Limb (tissue), 2 donors: ENCODE results near the gene SYDE1.
A peak's percentile ranks its signal among the peaks of the same experiment; 100 is the strongest.

Source experiments
- DNase-seq, 2 donors: peaks; one replicate each; pipeline ENCODE4 v3.0.0-alpha.2; 2016; ENCODE audit errors: extremely low spot score in 2 of 2

Gene SYDE1

GRCh38 chr19:15124572-15125231 lies 17.5 kb downstream of the SYDE1 start:
- no peak for DNase-seq

- DNase-seq: peak; percentile 96 to 98
Observed at GRCh38 chr19:15125232-15126067, 18.2 kb downstream of the SYDE1 start.

GRCh38 chr19:15126131-15126910 lies 19.1 kb downstream of the SYDE1 start:
- DNase-seq: peak in 1 of 2 donors; percentile 4

GRCh38 chr19:15128162-15128770 lies 21.1 kb downstream of the SYDE1 start:
- DNase-seq: no peak

- no peak for DNase-seq
Observed at GRCh38 chr19:15129856-15130585, 22.8 kb downstream of the SYDE1 start.

GRCh38 chr19:15136234-15136954 lies 29.2 kb downstream of the SYDE1 start:
- no peak for DNase-seq

DNA sequence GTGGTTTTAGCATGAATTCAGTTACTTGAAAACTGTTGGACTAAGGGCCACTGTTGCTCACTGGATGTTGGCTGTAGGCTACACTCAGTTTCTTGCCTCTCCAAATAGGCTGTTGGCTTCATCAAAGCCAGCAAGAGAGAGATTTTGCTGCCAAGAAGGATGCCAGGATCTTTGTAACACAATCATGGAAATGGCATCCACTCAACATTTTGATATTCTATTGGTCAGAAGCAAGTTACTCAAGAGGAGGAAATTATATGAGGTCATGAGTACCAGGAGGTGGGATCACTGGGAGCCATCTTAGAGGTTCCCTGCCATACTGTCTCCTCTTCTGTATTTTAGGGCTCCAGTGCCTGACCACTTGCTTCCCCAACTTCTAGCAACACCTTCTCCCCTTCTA lies 30.6 kb downstream of the SYDE1 start:
- no peak for DNase-seq

DNA sequence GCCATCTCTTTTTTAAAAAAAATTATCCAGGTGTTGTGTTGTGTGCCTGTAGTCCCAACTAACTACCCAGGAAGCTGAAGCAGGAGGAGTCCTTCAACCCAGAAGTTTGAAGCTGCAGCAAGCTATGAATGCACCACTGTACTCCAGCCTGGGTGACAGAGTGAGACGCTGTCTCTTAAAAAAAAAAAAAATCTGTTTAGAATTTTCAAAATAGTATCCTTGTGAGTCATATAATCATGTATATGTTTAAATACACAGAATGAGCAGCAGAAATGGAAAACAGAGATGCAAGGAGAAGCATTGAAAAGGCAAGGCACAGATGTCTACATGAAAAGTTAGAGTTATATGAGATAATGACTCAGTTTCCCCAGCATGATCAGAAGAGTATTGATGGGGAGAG lies 31.2 kb downstream of the SYDE1 start:
- no peak for DNase-seq

- no peak for DNase-seq
Observed at GRCh38 chr19:15141143-15141542, 33.9 kb downstream of the SYDE1 start.

DNA sequence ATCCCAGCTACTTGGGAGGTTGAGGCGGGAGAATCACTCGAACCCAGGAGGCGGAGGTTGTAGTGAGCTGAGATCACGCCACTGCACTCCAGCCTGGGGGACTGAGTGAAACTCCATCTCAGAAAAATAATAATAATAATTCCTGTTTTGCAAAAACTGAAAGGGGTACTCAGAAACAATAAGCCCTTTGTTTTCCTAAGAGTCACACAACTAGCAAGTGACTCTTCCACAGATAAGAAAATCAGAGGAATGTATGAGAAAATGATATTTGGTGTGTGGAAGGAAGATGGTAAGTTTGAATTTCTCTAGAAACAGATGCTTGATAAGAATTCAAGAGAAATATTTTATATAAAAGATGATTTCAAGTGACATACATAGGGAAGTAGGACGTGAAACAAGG lies 35.1 kb downstream of the SYDE1 start:
- DNase-seq: no peak

- no peak for DNase-seq
Observed at GRCh38 chr19:15144046-15144646, 36.9 kb downstream of the SYDE1 start.

DNA sequence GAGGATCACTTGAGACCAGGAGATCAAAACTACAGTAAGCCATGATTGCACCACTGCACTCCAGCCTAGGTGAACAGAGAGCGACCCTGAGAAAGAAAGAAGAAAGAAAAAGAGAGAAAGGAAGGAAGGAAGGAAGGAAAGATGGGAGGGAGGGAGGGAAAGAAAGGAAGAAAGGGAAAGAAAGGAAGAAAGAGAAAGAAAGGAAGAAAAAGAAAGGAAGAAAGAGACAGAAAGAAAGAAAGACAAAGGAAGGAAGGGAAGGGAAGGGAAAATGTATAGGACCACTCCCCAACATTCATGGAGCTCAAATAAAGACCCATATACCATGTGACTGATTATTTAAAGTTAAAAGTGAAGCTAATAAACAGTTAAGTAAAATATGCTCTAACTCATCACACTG lies 39.9 kb downstream of the SYDE1 start:
- no peak for DNase-seq

GRCh38 chr19:15149737-15150136 lies 42.5 kb downstream of the SYDE1 start:
- DNase-seq: no peak

DNA sequence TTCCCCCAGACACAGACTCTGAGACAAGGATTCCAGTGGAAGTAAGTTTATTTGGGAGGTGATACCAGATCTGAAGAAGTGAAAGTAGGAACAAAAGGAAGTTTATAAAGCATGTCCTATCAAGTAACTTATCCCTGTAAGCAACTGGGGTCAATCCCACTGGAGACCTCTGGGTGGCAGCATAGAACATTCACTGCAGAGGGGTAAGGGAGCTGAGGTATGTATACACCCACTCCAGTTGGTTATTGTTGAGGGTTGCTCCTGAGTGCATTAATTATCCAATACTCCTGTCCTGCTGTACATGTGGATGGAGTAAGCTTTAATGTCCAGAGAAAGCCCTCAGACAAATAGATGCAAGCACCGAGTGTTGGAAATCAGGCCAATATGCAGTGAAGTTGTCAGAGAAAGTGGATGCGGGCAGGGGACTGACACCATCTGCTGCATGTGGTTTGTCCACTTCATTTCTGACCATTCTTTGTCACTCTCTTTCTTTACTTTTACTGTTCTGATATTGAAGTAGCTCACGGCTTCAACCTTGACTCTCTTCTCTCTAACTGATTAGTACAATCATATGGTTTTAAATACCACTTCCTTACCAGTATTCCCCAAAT lies 46.9 kb downstream of the SYDE1 start:
- DNase-seq: no peak

DNA sequence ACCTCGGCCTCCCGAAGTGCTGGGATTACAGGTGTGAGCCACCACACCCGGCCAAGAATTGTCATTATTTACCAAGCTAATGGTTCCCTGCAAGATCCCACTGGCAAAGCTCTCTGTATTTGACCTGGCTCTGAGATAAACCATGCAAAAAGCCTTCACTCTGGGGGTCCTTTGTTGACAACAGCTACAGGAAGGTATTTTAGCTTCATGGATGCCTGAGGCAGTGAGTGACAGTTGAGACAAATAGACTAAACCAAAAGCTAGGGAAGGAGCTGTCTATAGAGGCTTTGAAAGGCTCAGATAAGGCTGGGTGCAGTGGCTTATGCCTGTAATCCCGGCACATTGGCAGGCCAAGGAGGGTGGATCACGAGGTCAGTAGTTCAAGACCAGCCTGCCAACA lies 48.1 kb downstream of the SYDE1 start:
- no peak for DNase-seq

GRCh38 chr19:15156391-15156790 lies 49.2 kb downstream of the SYDE1 start:
- no peak for DNase-seq

DNA sequence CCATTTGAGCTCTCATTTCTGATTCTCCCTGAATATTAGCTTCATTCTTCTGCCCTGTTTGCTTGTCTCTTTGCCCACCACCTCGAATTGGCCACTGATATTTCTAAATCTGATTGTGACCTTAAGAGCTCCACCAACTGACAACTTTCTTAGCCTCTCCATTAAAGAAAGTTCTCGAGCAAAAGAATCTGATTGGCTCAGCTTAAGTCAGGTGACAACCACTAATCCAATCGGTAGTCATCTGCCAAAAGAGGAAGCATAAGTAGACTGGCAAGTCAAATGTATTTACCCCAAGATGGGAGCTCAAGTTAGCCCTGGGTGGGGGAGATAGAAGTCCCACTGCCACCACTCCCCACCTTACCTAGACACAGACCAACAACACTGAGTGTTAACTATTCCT lies 52.0 kb downstream of the SYDE1 start:
- DNase-seq: no peak

DNA sequence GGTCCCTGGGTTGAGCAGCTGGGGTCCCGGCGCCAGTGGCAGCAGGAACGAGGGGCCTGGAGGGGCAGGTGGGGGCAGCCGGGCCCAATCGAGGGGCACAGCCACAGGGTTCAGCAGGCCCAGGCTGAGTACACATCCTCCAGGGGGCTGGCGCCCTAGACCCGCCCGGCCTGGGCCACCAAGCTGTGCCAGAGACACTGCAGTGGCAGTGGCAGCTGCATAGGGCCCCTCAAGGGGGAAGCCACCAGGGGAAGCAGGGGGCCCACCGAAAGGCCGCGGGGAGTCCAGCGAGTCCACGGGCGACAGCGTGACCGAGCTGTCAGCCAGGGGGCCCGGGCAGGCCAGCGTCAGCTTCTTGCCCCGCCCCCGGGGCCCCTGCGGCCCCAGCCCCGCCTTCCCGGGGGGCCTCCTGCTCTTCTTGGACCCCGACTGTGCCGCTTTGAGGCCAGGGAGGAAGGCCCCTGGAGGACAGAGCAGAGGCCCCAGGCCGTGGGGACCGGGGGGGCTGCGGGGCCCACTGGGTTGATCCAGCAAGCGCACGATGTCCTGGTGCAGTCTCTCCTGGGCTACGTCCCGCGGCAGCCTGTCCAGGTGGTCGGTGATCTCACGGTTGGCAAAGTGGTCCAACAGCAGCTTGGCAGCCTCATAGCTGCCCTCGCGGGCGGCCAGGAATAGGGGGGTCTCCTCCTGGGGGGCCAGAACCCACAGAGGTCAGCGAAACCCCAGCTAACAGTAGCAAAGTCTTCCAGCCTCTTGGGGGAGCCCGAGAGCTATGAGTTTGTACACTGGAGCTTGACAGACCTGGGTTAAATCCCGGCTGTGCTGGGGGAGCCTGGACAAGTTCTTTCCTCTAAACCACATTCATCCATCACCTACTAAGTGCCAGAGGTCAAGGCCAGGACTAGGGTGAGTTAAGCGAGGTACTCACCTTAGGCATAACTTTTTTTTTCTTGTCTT lies 54.1 kb downstream of the SYDE1 start:
- no peak for DNase-seq
